T-cell (primary cell): ENCODE measurements around the gene RRP1B. TPM values are rescaled to one million over a fixed set of nuclear protein-coding genes. Genes with fewer than 3 reads are reported as not detected.

ENCODE experiments used
- ATAC-seq, 4 experiments: fragments of 200-7000 bp in 3 of 4; fragments of 150-1000 bp in 1 of 4; cut with Tn5 transposase; replicated peaks in 1 of 4; 1 replicate in 3 of 4; 2 replicates in 1 of 4; pipeline ENCODE4 v1.10.0; 2021; ENCODE audit warnings: moderate library complexity in 3 of 4, mild to moderate bottlenecking in 2 of 4, moderate number of reproducible peaks in 1 of 4
- CTCF ChIA-PET, 2 donors: fragments of 300-600 bp; sonication (Branson Sonifier 250); formaldehyde crosslinking; loops; one replicate each; lab custom pipeline; 2022; ENCODE audit warnings: antibody characterized with exemption in 2 of 2; lab: Charles Lee
- POLR2A ChIA-PET, 2 donors: fragments of 300-600 bp; sonication (Branson Sonifier 250); formaldehyde crosslinking; loops; one replicate each; lab custom pipeline; 2022; ENCODE audit warnings: antibody characterized with exemption in 2 of 2; lab: Charles Lee
- DNase-seq, 35 experiments: peaks; one replicate each; pipeline versions ENCODE4 v3.0.0 to v3.0.0-alpha.2; 2013 to 2023
- H3K27ac ChIP-seq: one replicate; pipeline ENCODE4 v1.5.1; 2013; ENCODE audit warnings: low read length
- H3K27me3 ChIP-seq, 2 experiments: replicated peaks in 1 of 2; 1 replicate in 1 of 2; 2 replicates in 1 of 2; pipeline versions ENCODE4 v1.6.1 to v1.7.0; 2013; ENCODE audit warnings: low read length in 1 of 2, mixed read lengths in 1 of 2; ENCODE audit not compliant: control insufficient read depth in 2 of 2, insufficient read depth in 2 of 2; ENCODE audit errors: extremely low read depth in 1 of 2
- H3K36me3 ChIP-seq, 2 donors: 1 replicate in 1 of 2; 2 replicates in 1 of 2; pipeline versions ENCODE4 v1.6.1 to v1.7.0; 2013; ENCODE audit warnings: low read length in 1 of 2; ENCODE audit not compliant: control insufficient read depth in 2 of 2, insufficient read depth in 1 of 2; ENCODE audit errors: extremely low read depth in 1 of 2
- H3K4me1 ChIP-seq, 2 experiments: 1 replicate in 1 of 2; 2 replicates in 1 of 2; pipeline versions ENCODE4 v1.6.1 to v1.7.0; 2013; ENCODE audit warnings: low read length in 2 of 2, mixed read lengths in 1 of 2; ENCODE audit not compliant: insufficient read depth in 2 of 2, control insufficient read depth in 1 of 2; ENCODE audit errors: extremely low read depth in 1 of 2
- H3K4me3 ChIP-seq, 2 donors: 1 replicate in 1 of 2; 2 replicates in 1 of 2; pipeline versions ENCODE4 v1.5.1 to v1.7.0; 2013; ENCODE audit warnings: mild to moderate bottlenecking in 2 of 2, low read length in 1 of 2, moderate library complexity in 1 of 2; ENCODE audit not compliant: control insufficient read depth in 1 of 2; ENCODE audit errors: extremely low read depth in 1 of 2
- H3K9me3 ChIP-seq: 2 replicates; pipeline ENCODE4 v1.7.0; 2013
- H3K27ac Mint-ChIP-seq, 2 donors: one replicate each; pipeline ENCODE4 v1.8.0; 2020 to 2021; ENCODE audit warnings: mild to moderate bottlenecking in 2 of 2, mixed read lengths in 2 of 2
- H3K27me3 Mint-ChIP-seq, 2 donors: one replicate each; pipeline ENCODE4 v1.8.0; 2021 to 2022; ENCODE audit warnings: mixed read lengths in 2 of 2
- H3K36me3 Mint-ChIP-seq: one replicate; pipeline ENCODE4 v1.8.0; 2021; ENCODE audit warnings: mixed read lengths
- H3K4me1 Mint-ChIP-seq, 3 donors: one replicate each; pipeline ENCODE4 v1.8.0; 2020 to 2022; ENCODE audit warnings: mixed read lengths in 3 of 3, mild to moderate bottlenecking in 1 of 3
- H3K4me3 Mint-ChIP-seq, 3 donors: one replicate each; pipeline ENCODE4 v1.8.0; 2020 to 2022; ENCODE audit warnings: mild to moderate bottlenecking in 3 of 3, mixed read lengths in 3 of 3, moderate library complexity in 3 of 3
- H3K9me3 Mint-ChIP-seq, 3 donors: one replicate each; pipeline ENCODE4 v1.8.0; 2020 to 2022; ENCODE audit warnings: mixed read lengths in 3 of 3
- WGBS: methylation state at CpG from one replicate; pipeline ENCODE4 v1.1.5; 2013; ENCODE audit warnings: missing lambda C conversion rate; ENCODE audit not compliant: insufficient coverage; 5-methylcytosine and 5-hydroxymethylcytosine counted together
- total RNA-seq, 35 experiments: library from RNA in 6 of 35; stranded (reverse) in 6 of 35; fragments of 120-200 nt in 1 of 35; gene quantifications; one replicate each; pipeline versions ENCODE4 v1.2.1 to v1.2.4 and lab custom pipeline; 2013 to 2026

RRP1B gene
- total RNA-seq, 5 donors from 2014 or later (not counting 1 experiment from before 2014, with no cell fraction given), result 33.9 to 39.3 (median 37.8) TPM

GRCh38 chr21:43626390-43626789, 33.0 kb upstream of the RRP1B start:
- Mint-ChIP-seq H3K36me3 (peaks cover 6% of the 10 kb centered on the region), H3K27ac (no peak overlapping the region), H3K4me1 (no peaks in the 10 kb centered on the region), H3K9me3 (no peaks in the 10 kb centered on the region), H3K4me3 (no peak overlapping the region), H3K27me3 (no peaks in the 10 kb centered on the region)
- Histone ChIP-seq H3K27me3 (no peaks in the 10 kb centered on the region), H3K9me3 (no peaks in the 10 kb centered on the region), H3K4me1 (no peaks in the 10 kb centered on the region), H3K4me3 (no peak overlapping the region), H3K27ac (no peak overlapping the region), H3K36me3 (no peaks in the 10 kb centered on the region)
- POLR2A ChIA-PET, result no interaction called here
- CTCF ChIA-PET, result no interaction called here
- DNase-seq, result no peak
- no CpG with 5 or more reads among the region's 3 CpGs for WGBS
- no peak for ATAC-seq

- H3K27ac Mint-ChIP-seq, result no peak overlapping the region
- no peaks in the 10 kb centered on the region for H3K9me3 Mint-ChIP-seq
These were observed 31.8 kb upstream of the RRP1B start for GRCh38 chr21:43627527-43627926.

GRCh38 chr21:43631411-43632107, 27.8 kb upstream of the RRP1B start:
- CTCF ChIA-PET, result no interaction called here
- no peak overlapping the region for H3K4me3 Mint-ChIP-seq

More at GRCh38 chr21:43627527-43627926, 31.8 kb upstream of the RRP1B start:
- no peaks in the 10 kb centered on the region for H3K27me3 Mint-ChIP-seq
- ChIA-PET POLR2A (no interaction called here), CTCF (no interaction called here)
- ATAC-seq (no peak), DNase-seq (no peak)
- H3K4me1 ChIP-seq, result no peaks in the 10 kb centered on the region
- H3K36me3 Mint-ChIP-seq, result peaks cover 6% of the 10 kb centered on the region
- H3K27me3 ChIP-seq, result no peaks in the 10 kb centered on the region
- WGBS, result 91% methylated on average over 1 of the region's 2 CpGs
- no peaks in the 10 kb centered on the region for H3K9me3 ChIP-seq
- no peak overlapping the region for H3K4me3 Mint-ChIP-seq
- no peak overlapping the region for H3K4me3 ChIP-seq
- H3K36me3 ChIP-seq, result no peaks in the 10 kb centered on the region
- no peak overlapping the region for H3K27ac ChIP-seq
- no peaks in the 10 kb centered on the region for H3K4me1 Mint-ChIP-seq

GRCh38 chr21:43632373-43632905, 26.9 kb upstream of the RRP1B start:
- H3K9me3 Mint-ChIP-seq, result no peaks in the 10 kb centered on the region
- H3K4me3 Mint-ChIP-seq, result no peak overlapping the region
- ATAC-seq (no peak), DNase-seq (no peak)
- ChIA-PET CTCF (no interaction called here), POLR2A (no interaction called here)
- no peaks in the 10 kb centered on the region for H3K27me3 Mint-ChIP-seq
- Histone ChIP-seq H3K36me3 (no peaks in the 10 kb centered on the region), H3K4me3 (no peak overlapping the region), H3K4me1 (no peaks in the 10 kb centered on the region), H3K9me3 (no peaks in the 10 kb centered on the region), H3K27ac (no peak overlapping the region), H3K27me3 (no peaks in the 10 kb centered on the region)
- peaks cover 6% of the 10 kb centered on the region for H3K36me3 Mint-ChIP-seq
- no peaks in the 10 kb centered on the region for H3K4me1 Mint-ChIP-seq
- no peak overlapping the region for H3K27ac Mint-ChIP-seq
- WGBS, result 87% methylated on average over 2 of the region's 5 CpGs

More at GRCh38 chr21:43631411-43632107, 27.8 kb upstream of the RRP1B start:
- H3K9me3 ChIP-seq, result no peaks in the 10 kb centered on the region
- no peak overlapping the region for H3K27ac Mint-ChIP-seq
- no peaks in the 10 kb centered on the region for H3K4me1 ChIP-seq
- DNase-seq (no peak), ATAC-seq (no peak)
- WGBS, result 86% methylated on average over 11 of the region's 14 CpGs
- H3K4me3 ChIP-seq, result no peak overlapping the region
- POLR2A ChIA-PET, result no interaction called here
- H3K27ac ChIP-seq, result no peak overlapping the region
- no peaks in the 10 kb centered on the region for H3K9me3 Mint-ChIP-seq
- peaks cover 6% of the 10 kb centered on the region for H3K36me3 Mint-ChIP-seq
- H3K27me3 ChIP-seq, result no peaks in the 10 kb centered on the region
- H3K4me1 Mint-ChIP-seq, result no peaks in the 10 kb centered on the region
- H3K36me3 ChIP-seq, result no peaks in the 10 kb centered on the region
- H3K27me3 Mint-ChIP-seq, result no peaks in the 10 kb centered on the region

- H3K4me3 ChIP-seq, result no peak overlapping the region
- Mint-ChIP-seq H3K9me3 (no peaks in the 10 kb centered on the region), H3K27ac (no peak overlapping the region), H3K27me3 (no peaks in the 10 kb centered on the region), H3K4me1 (no peaks in the 10 kb centered on the region), H3K4me3 (no peak overlapping the region), H3K36me3 (peaks cover 2% of the 10 kb centered on the region)
- H3K36me3 ChIP-seq, result no peaks in the 10 kb centered on the region
- H3K27ac ChIP-seq, result no peak overlapping the region
- H3K27me3 ChIP-seq, result no peaks in the 10 kb centered on the region
- ChIA-PET CTCF (interaction anchor here in 1 of 2 donors (0.5 kb wide), 1 partner anchor 724 kb away, joined by 3 read pairs; no protein-coding TSS in a partner anchor), POLR2A (no interaction called here)
- no peaks in the 10 kb centered on the region for H3K4me1 ChIP-seq
- WGBS, result 94% methylated on average over 3 of the region's 5 CpGs
- H3K9me3 ChIP-seq, result no peaks in the 10 kb centered on the region
- ATAC-seq, result no peak
- no peak for DNase-seq
These were observed 24.7 kb upstream of the RRP1B start for GRCh38 chr21:43634618-43635017.

GRCh38 chr21:43635436-43635835, 23.9 kb upstream of the RRP1B start:
- Mint-ChIP-seq H3K27ac (no peak overlapping the region), H3K27me3 (no peaks in the 10 kb centered on the region), H3K4me3 (no peak overlapping the region), H3K36me3 (no peaks in the 10 kb centered on the region), H3K4me1 (no peaks in the 10 kb centered on the region), H3K9me3 (no peaks in the 10 kb centered on the region)
- ChIA-PET POLR2A (no interaction called here), CTCF (no interaction called here)
- Histone ChIP-seq H3K9me3 (no peaks in the 10 kb centered on the region), H3K4me3 (no peak overlapping the region), H3K27ac (no peak overlapping the region), H3K4me1 (no peaks in the 10 kb centered on the region), H3K36me3 (no peaks in the 10 kb centered on the region), H3K27me3 (no peaks in the 10 kb centered on the region)
- WGBS, result 75% methylated on average over 2 of the region's 7 CpGs
- DNase-seq (no peak), ATAC-seq (no peak)
